HG03378 (cell line): ENCODE data around the gene TTLL11.

Experiments used
- ATAC-seq: cut with Tn5 transposase; IDR thresholded peaks from one replicate; pipeline ENCODE4 v1.9.1; 2021; ENCODE audit warnings: mild to moderate bottlenecking, moderate library complexity; ENCODE audit not compliant: unreplicated experiment

TTLL11 gene

DNA sequence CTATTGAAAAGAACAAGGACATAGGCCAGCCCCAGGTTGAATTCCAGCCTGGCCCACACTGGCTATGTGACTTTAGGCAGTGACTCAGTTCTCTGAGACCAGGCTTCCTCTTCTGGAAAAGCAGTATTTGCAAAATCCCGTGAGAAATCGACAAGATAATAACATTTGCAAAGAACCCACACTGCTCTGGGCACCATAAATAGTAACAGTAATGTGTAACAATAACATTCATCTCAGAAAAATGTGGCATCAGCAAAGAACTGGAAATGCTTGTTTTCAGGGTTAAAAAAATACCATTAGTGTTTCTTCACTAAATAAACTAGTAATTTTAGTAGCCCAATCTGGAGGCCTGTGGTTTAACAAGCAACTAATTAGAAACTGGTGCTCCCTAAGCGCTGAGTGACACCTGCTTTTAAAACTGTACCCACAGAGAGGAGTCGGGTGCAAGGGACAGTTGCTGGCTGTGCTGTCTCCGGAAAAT, 148.4 kb downstream of the TTLL11 start:
- no peak for ATAC-seq

DNA sequence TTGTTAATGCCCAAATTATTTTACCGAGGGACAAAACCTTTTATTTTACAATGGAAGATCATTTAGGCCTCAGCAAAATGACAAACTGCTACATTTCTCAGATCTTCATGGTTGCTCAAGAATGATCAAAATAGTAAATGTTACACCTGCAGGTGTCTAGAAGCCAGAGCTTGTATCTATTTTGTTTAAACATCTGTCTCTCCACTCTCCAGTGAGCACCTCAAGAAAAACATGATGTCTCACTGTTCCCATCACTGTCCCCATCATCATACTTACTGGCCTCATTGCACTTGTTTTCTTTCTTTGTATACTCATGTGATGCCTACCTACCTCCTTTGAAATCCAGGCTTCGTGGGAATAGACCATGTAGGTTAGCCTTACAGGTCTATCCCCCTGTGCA, 149.6 kb downstream of the TTLL11 start:
- no peak for ATAC-seq

DNA sequence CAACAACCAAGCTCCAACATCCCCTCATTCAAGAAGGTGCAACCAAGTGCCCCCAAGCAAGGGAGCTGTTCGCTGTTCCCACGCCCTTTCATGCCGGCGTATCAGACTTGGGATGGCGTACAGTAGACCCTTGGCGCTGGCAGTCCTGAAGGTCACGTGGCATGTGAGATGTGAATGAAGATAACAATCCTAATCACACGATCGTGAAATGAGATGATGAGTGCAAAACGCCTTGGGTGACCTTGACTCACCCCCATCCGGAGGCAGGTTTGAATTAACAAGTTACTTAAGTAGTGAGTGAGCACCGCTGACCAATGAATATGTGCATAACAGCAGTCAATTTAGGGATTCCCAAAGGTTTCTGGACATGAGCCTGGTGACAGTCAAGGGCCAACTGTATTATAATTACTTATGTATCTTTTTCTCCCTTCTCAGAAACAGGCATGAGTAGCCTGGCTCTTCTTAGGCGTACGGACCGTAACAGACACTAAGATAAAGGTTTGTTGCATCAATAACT, 150.2 kb downstream of the TTLL11 start:
- no peak for ATAC-seq

DNA sequence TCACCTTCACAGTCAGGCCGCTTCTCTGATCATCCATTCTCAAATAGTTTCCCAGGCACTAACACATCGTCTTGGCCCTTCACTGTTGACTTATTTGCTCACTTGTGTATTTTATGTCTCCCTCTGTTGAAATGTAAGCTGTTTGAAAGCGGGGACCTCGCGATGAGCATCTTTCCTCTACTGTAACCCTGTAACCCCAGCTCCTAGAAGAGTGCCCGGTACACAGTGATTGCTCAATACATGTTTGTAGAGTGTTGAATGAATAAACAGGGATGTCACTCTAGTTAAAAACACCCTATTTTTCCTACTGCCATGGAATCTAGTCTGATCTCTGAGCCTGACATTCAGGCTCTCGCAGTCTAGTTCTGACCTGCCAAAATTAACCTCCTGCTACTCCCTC, 150.8 kb downstream of the TTLL11 start:
- ATAC-seq: no peak

DNA sequence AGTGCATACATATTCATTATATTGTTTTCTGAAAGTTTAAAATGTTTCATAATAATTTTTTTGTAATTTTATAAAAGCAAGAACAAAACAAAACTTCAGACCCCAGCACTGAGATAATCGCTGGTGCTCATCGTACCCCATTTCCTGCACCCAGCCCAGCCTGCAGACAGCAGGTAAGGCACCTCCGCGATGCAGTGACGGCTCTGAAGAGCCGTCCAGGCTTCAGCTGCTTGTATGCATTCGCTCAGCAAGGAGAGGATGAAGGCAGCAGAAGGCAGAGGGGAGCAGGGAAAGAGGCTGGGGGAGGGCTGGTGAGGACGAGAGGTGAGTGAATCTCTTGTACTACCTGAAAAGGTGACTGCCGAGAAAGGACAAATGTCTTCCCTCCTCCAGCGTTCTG, 153.5 kb downstream of the TTLL11 start:
- no peak for ATAC-seq

DNA sequence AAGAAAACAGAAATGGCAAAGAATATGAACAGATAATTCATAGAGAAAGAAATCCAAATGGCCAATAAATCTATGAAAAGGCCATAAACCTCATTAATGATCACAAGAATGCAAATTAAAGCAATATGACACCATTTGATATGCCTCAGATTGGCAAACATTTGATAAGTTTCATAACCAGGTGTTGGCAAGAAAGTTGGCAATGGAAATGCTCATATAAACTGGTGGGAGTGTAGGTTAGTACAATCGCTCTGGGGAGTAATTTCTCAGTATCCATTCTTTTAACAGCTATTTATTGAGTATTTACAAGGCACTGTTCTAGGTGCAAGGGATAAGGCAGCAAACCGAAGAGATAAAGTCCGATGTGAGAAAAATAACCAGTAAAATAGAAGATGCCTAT, 154.5 kb downstream of the TTLL11 start:
- no peak for ATAC-seq

DNA sequence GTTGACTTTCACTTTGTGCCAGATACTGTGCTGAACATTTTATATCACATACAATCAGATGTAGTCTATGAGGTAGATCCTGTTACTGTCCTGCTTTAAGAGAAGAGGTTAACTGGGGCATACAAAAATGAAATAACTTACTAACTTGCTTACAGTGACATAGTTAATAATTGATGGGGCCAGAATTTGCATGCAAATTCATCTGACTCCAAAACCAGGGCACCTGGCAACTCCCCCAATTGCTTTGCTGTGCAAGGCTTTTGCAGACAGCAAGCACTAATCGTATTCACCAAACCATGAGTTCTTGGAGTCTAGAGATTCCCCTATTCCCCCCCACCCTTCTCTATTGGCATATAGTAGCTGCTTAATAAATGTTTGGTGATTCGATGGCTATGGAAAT, 155.9 kb downstream of the TTLL11 start:
- ATAC-seq: no peak

DNA sequence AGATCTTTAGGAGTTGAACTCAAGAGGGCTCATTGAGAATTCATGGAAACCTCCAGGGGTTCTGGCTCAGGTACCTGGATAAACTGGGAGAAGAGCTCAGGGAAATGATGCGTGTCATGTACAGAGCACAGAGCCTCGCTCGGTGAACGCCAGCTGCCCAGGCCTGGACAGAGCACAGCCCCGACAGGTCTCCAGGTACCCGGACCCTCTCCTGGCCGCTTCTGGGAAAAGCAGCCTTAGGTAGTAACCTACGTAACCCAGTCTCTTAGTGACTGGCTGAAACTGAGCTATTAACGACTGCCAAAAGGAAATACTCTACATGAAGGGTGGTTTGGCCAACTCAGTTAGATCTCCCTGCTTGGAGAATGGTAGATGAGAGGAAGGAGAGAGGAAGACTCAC, 157.4 kb downstream of the TTLL11 start:
- no peak for ATAC-seq

DNA sequence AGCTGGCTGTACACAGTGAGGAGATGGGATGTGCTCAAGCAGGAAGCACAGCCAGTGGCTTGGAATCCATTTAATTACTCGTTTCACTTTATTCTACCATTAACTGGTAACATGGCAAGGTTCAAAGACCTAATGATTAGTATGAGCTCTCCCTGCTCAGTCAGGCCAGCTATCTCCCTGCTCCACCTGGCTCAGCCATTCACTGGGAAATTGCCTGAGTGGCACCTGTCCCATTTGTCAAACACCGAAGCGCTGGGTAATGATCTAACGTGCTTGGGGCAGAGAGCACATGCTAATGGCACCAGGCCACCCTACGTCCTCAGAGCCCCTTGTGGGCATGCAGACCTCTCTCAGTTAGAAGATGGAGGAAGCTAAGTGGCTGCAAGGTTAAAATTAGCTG, 162.2 kb downstream of the TTLL11 start:
- no peak for ATAC-seq

DNA sequence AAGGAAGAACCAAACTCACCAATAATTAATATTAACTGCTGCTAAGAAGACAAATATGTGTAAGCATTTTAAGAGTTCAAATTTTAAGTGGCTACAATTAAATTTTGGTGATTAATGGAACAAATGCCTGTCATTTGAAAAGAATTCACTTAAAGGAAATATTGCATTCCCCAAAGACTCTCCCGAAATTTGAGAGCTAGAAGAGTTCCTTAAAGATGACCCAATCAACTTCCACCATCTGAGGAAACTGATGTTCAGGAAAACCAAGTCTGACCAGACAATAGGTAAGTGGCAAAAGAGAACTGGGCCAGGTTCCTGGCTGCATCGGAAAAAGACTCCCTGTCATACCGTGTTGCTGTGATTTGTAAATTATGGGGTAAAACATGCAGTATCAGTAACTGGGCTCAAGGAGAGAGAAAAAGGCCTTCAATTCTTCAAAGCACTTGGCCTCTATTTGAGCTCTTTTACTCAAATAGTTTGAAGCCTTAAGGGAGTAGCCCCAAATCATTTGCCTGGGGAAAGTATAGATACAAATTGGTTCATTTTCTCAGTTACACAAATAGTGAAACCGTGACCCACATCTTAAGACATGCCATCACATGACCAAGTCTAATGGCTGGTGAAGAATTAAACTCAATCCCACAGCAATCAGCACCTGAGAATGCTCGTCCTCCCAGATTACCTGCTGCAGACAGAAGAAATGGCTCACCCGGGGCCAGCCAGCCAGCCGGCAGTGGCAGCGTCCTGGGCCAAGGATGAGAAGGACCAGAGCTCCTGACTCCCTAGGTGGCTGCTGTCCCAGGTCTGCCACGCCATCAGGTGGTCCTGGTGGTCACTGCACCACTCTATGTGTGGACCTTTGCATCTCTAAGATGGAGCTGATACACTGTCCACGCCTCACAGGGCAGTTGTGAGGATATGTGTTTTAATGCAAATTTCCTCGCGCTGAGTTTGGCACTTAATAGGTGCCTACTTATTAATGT, 162.9 kb downstream of the TTLL11 start:
- no peak for ATAC-seq

DNA sequence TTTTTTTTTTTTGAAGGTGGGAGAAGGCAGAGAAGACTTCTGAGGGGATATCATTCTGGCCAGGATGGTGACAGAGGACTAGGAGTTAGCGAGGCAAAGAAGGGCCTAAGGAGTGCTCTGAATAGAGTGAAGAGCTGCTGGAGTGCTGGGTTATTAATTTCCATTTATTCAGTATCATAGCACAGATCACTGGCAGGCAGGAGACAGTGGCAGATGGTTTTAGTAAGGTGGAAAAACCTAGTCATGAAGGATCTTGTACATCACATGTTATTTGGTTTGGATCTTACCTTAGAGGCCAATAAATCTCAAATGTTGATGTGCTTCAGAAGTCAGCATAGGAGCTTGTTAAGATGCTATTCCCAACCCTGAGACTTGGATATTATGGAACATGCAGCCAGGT, 165.5 kb downstream of the TTLL11 start:
- no peak for ATAC-seq

DNA sequence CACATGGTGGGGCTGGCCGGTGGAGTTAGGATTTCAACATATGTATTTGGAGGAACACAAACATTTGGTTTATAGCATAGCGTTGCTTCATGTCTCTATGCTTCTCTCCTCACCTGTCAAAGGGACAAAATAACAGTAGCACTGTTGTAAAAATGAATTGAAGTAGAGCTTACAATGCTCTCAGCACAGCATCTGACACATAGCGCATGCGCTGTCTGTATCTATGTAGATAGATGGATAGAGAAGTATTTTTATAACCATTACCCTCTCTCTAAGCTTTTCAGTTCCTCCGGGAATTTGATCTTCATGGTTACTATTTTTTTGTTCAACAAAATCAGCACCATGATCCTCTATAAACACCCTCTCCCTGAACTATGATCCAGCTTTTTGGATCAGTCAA, 166.0 kb downstream of the TTLL11 start:
- no peak for ATAC-seq

DNA sequence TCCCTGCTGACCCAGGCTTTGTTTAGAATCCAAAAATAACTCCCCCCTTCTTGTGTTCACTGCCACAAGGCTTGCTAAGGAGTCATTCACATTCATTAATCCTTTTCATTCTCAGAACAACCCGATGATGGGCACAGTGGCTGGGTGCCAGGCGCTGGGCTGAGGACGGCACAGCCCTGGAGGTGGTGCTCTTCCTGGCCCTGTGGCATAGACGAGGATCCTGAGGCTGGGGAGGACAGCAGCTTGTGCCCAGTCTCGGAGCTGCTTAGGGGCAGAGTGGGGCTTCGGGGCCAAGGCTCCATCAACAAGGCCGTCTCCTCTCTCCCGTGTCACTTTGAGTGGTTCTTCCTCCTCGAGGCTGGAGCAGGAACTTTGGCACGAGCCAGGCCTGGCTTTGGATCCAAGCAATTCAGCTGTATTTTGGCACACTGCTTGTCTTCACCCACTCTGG, 166.7 kb downstream of the TTLL11 start:
- no peak for ATAC-seq

DNA sequence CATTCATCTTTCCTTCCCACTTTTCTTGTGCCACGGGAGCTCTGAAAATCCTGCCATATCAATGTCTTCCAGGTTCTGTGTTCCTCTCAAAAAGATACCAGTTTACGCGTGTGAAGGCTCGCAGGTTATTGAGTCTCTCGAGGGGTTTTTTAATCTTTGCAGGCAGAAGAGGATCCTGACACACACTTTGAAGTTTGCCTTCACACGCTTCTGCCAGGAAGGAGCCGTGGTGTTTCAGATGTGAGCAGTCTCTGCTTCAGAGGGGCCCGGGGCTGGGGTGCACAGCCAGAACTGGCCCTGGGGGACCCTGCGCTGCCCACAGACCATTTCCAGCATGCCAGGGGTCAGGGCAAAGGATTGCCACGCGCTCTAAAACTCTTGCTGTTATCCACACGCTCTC, 167.2 kb downstream of the TTLL11 start:
- no peak for ATAC-seq

DNA sequence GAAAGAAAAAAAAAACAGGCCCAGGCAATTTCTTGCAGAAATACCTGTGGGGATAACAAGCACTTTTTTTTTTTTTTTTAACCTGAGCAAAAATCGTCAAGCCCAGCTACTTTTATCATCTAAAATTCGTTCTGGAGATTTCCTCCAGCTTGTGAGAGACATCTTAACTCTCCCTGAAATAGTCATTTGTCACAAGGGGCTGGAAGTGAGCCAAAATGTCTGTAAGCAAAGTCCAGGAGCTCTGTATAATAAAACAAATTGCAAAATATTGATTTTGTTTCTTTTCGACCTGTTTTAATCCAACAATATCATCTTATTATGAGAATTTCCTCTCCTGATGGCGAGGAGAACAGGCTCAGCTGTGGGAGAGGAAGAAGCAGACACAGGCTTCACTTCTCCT, 168.4 kb downstream of the TTLL11 start:
- ATAC-seq: no peak

DNA sequence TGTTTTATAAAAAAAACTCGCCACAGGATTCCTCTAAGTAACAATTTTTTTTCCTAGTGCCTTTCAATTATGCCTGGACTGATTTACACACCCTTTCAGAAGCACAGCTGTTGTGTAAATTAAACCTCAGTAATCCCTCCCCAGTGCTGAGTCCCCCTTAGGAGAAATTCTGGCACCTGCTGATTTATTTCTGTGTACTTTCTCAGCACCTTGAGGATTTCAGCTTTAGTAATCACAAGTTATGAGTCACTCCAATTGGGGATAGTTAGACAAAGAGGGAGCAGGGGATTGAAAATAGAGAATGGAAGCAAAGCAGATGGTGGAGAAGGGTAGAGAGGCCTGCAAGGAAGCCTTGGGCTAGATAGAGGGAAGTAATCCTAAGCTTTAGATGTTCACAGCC, 171.7 kb downstream of the TTLL11 start:
- no peak for ATAC-seq

DNA sequence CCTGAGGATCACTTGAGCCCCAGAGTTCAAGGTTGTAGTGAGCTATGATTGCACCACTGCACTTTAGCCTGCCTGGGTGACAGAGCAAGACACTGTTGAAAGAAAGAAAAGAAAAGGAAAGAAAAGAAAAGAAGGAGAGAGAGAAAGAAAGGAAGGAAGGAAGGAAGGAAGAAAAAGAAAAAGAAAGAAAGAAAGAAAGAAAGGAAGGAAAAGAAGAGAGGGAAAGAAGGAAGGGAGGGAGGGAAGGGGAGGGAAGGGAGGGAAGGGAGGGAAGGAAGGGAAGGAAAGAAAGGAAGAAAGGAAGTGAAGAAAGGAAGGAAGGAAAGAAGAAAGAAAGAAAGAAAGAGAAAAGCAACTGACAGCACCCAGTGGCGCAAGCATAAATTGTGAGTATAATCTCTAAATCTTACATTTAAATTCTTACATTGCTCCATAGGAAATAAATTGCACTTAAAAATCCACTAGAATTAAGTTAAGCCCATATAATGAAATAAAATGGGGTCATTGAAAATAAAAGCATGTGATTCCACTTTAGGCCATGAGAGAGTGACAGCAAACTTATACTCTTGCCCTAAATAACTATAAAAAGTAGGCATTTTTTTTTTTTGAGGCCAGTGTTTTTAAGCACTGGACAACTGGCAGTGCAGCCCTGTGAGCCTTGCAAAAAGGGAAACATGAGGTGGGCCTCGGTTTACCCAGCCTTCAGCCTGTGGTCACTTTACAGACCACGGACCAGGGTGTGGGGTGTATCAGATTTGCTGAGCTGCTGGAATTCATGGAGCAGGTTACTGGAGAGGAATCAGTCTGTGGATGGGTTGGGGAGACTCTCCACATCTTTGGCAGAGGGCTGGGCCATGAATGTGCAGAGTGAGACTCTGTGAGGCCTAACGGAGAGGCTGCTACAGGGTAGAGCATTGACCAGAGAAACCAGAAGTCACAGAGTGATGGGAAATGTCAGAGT, 175.5 kb downstream of the TTLL11 start:
- no peak for ATAC-seq

DNA sequence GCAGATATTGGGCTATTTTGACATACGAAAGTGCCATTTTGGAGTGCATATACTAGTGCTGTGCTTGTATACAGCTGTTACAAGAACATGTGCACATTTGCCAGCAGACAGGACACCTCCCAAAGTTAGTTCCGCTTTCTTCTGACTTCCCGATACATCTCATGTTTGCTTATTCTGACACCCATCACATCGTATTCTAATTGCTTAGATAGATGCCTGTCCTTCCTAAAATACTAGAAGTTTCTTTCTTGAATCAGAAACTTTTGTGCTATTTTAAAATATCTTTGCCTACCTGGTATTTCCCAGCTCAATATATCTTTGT, 177.8 kb downstream of the TTLL11 start:
- ATAC-seq: no peak

DNA sequence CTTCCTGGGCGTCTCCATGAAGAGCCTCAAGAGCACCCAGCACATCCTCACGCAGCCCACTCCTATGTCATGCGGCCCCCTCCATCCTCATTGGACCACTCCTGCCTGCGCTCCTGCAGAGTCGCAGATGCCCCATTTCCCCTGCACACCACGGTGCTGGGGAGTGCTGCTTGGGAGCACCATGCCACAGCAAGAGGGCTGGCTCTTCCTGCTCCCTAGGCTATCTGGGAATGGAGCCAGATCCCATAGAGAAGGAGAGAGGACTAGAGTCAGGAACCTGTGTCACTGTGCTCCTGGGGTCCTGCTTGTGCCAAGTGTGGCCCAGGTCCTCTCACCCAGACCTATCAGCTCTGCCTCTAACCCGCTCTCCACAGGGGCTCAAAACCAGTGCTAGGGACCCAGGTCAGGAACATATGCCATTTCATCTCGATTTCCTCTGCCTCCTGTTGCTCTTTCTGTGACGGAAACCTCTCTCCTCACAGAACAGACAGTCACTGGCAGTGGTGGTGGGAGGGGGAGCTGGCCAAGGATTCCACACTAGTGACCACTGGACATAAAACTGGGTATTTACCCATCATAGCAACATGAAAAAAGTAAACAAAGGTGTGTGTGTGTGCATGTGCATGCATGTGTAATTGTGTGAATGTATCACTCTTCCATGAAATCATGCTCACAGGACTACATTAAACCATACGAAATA, 178.4 kb downstream of the TTLL11 start:
- no peak for ATAC-seq

DNA sequence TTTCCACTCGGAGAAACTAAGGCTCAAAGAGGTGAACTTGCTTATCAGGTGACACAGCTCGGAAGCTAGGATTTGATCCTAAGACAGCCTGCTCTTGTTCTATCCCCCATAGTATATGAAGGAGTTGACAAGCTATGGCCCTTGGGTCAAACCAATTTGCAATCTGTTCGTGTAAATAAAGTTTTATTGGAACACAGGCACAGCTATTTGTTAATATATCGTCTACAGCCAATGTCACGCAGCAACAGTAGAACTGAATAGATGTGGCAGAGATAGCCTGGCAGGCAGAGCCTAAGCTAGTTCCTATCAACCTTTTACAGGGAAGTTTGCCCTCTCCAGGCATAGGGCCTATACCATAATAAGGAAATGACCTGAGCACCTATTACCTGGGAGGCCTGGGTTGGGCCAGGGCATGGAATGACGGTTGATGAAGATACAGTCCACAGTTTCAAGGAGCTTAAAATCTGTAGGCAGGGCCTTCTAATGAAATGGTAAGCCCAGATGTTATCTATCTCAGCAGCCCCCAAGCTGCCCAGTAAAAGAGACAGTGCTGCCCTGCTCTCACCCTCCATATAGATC, 179.0 kb downstream of the TTLL11 start:
- no peak for ATAC-seq
